H1 (cell line): ENCODE data around the gene ZBTB38. TPM values are rescaled to one million over a fixed set of nuclear protein-coding genes. Genes with fewer than 3 reads are reported as not detected.

Source experiments
- CBX8 ChIP-seq: fragments of 300-800, 300-1000 bp; sonication (generic); IDR thresholded peaks from 2 replicates; pipeline ENCODE4 v1.7.1; 2016; ENCODE audit warnings: low read depth, low read length, borderline replicate concordance
- CHD7 ChIP-seq: fragments of 300-600 bp; sonication (generic); IDR thresholded peaks from 2 replicates; pipeline ENCODE4 v1.7.1; 2012; ENCODE audit warnings: low read length, moderate library complexity, mild to moderate bottlenecking, inconsistent platforms; ENCODE audit not compliant: insufficient replicate concordance
- GTF2F1 ChIP-seq: IDR thresholded peaks from 2 replicates; pipeline ENCODE4 v1.6.1; 2012; ENCODE audit warnings: low read depth, low read length, improper control_type of control experiment, borderline replicate concordance
- POU5F1 ChIP-seq: IDR thresholded peaks from 2 replicates; pipeline ENCODE4 v1.6.1; 2011; ENCODE audit warnings: low read depth, mild to moderate bottlenecking, low read length, moderate library complexity
- RXRA ChIP-seq: IDR thresholded peaks from 2 replicates; pipeline ENCODE4 v1.6.1; 2011; ENCODE audit warnings: low read depth, mild to moderate bottlenecking, low read length, moderate library complexity; ENCODE audit not compliant: insufficient read depth
- polyA plus RNA-seq, 7 experiments: library from polyadenylated mRNA; depleted of rRNA in 3 of 7; stranded (reverse) in 5 of 7; unstranded in 2 of 7; fragments of >200 nt in 5 of 7; fragments of 200-250 nt in 2 of 7; gene quantifications; 1 replicate in 5 of 7; 2 replicates in 1 of 7; 4 replicates in 1 of 7; pipeline versions ENCODE4 v1.2.1 to v1.2.3, GENCODE V29; 2011 to 2013; ENCODE audit warnings: missing spikeins in 2 of 7, mixed read lengths in 2 of 7
- total RNA-seq: library from RNA; stranded (reverse); fragmentation: NEBNext Ultra II Directional; extraction: Animal tissue kit (Norgen Biotek cat#: 25700); gene quantifications from 2 replicates; pipeline ENCODE4 v1.2.1, GENCODE V29; 2021
- TF ChIP-seq, protein P1 (sequence below), 3 experiments: IDR thresholded peaks; 1 replicate in 2 of 3; 2 replicates in 1 of 3; pipeline versions ENCODE4 v1.5.1 to v1.6.1; 2011; ENCODE audit warnings: low read length in 3 of 3, mild to moderate bottlenecking in 3 of 3, inconsistent platforms in 2 of 3, low read depth in 1 of 3, moderate library complexity in 1 of 3; ENCODE audit not compliant: insufficient read depth in 1 of 3; ENCODE audit errors: control extremely low read depth in 1 of 3

ZBTB38 gene
- total and polyA plus RNA-seq, 2 of the 8 experiments (the other 6 are each of a cell fraction or from before 2014, with no cell fraction given): 4.4 to 10.5 TPM

DNA sequence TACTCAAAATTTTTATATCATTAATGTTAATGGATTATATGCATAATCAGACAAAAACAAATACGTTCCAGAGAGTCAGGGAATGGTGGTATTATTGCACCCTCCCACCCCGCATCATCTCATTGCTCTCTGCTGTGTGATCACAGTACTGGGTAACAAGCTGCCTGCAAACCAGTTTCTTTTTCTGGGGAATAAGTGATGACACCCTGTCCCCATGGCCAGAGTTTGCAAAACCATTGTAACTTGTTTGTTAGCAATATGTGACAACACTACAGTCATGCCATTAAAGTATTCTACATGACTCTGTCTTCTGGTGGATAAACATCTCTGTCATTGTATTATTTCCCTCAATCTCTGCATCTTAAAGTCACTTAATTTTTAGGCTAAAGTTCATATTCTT, 39.5 kb downstream of the ZBTB38 start (continued):
- no peak for TF ChIP-seq CHD7
- no peak for TF ChIP-seq RXRA
- no peak for TF ChIP-seq GTF2F1
- no peak for TF ChIP-seq POU5F1
- no peak for TF ChIP-seq CBX8
- TF ChIP-seq, protein P1, sequence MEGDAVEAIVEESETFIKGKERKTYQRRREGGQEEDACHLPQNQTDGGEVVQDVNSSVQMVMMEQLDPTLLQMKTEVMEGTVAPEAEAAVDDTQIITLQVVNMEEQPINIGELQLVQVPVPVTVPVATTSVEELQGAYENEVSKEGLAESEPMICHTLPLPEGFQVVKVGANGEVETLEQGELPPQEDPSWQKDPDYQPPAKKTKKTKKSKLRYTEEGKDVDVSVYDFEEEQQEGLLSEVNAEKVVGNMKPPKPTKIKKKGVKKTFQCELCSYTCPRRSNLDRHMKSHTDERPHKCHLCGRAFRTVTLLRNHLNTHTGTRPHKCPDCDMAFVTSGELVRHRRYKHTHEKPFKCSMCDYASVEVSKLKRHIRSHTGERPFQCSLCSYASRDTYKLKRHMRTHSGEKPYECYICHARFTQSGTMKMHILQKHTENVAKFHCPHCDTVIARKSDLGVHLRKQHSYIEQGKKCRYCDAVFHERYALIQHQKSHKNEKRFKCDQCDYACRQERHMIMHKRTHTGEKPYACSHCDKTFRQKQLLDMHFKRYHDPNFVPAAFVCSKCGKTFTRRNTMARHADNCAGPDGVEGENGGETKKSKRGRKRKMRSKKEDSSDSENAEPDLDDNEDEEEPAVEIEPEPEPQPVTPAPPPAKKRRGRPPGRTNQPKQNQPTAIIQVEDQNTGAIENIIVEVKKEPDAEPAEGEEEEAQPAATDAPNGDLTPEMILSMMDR (IDR thresholded peaks at IDR 0.05; ENCODE audit: control extremely low read depth in 1 of 3, insufficient read depth in 1 of 3, low read depth in 1 of 3, low read length in 3 of 3): no peak
